Gastroesophageal sphincter (tissue), 4 donors: ENCODE measurements around the gene PDIA4. TPM values are rescaled to one million over a fixed set of nuclear protein-coding genes. Genes with fewer than 3 reads are reported as not detected.

Experiments
- ATAC-seq: fragments of 150-250 bp; one replicate; pipeline ENCODE4 v1.9.1; 2016; ENCODE audit warnings: mild to moderate bottlenecking, moderate library complexity
- H3K27ac ChIP-seq, 4 donors: fragments of 200-600 bp; sonication (generic) in 3 of 4; 1 replicate in 3 of 4; 2 replicates in 1 of 4; pipeline ENCODE4 v1.5.1; 2016 to 2019
- H3K27me3 ChIP-seq: fragments of 200-600 bp; sonication (generic); one replicate; pipeline ENCODE4 v1.5.1; 2019
- H3K36me3 ChIP-seq, 2 donors: fragments of 200-600 bp; sonication (generic); one replicate each; pipeline ENCODE4 v1.5.1; 2019; ENCODE audit warnings: control low read depth in 1 of 2
- H3K4me1 ChIP-seq, 3 donors: fragments of 200-600 bp; sonication (generic); 1 replicate in 2 of 3; 2 replicates in 1 of 3; pipeline ENCODE4 v1.5.1; 2016 to 2019; ENCODE audit warnings: control low read depth in 2 of 3
- H3K4me3 ChIP-seq, 2 donors: fragments of 200-600 bp; sonication (generic); one replicate each; pipeline ENCODE4 v1.5.1; 2019; ENCODE audit warnings: mild to moderate bottlenecking in 1 of 2, moderate library complexity in 1 of 2
- H3K9me3 ChIP-seq, 3 donors: fragments of 200-600 bp; sonication (generic); one replicate each; pipeline ENCODE4 v1.5.1; 2017 to 2019; ENCODE audit warnings: control low read depth in 2 of 3
- EP300 ChIP-seq: sonication (generic); formaldehyde crosslinking; IDR thresholded peaks from one replicate; pipeline ENCODE4 v1.6.1; 2017; ENCODE audit warnings: antibody characterized with exemption, mild to moderate bottlenecking
- POLR2A ChIP-seq, 2 donors: fragments of 450-650 bp; IDR thresholded peaks; one replicate each; pipeline ENCODE4 v1.6.1; 2017; ENCODE audit warnings: antibody characterized with exemption in 2 of 2, mild to moderate bottlenecking in 2 of 2, moderate library complexity in 1 of 2
- POLR2AphosphoS5 ChIP-seq: sonication (generic); formaldehyde crosslinking; IDR thresholded peaks from one replicate; pipeline ENCODE4 v1.6.1; 2017; ENCODE audit warnings: antibody characterized with exemption
- WGBS, 2 donors: methylation state at CpG; one replicate each; pipeline ENCODE4 v1.1.5; 2018; ENCODE audit warnings: low coverage in 1 of 2; 5-methylcytosine and 5-hydroxymethylcytosine counted together
- total RNA-seq, 4 donors: library from RNA; depleted of rRNA; stranded (reverse); fragments of >200 nt; gene quantifications; one replicate each; pipeline ENCODE4 v1.1.0, GENCODE V29; 2016
- TF ChIP-seq, protein P1 (sequence below), 4 experiments: fragments of 200-600 bp in 2 of 4; fragments of 450-650 bp in 2 of 4; sonication (generic) in 1 of 4; IDR thresholded peaks; one replicate each; pipeline ENCODE4 v1.5.1; 2017 to 2019; ENCODE audit warnings: antibody characterized with exemption in 4 of 4, mild to moderate bottlenecking in 2 of 4, moderate library complexity in 2 of 4

Gene PDIA4
- total RNA-seq, 4 donors from 2014 or later: 25.4 to 81.0 (median 46.5) TPM

DNA sequence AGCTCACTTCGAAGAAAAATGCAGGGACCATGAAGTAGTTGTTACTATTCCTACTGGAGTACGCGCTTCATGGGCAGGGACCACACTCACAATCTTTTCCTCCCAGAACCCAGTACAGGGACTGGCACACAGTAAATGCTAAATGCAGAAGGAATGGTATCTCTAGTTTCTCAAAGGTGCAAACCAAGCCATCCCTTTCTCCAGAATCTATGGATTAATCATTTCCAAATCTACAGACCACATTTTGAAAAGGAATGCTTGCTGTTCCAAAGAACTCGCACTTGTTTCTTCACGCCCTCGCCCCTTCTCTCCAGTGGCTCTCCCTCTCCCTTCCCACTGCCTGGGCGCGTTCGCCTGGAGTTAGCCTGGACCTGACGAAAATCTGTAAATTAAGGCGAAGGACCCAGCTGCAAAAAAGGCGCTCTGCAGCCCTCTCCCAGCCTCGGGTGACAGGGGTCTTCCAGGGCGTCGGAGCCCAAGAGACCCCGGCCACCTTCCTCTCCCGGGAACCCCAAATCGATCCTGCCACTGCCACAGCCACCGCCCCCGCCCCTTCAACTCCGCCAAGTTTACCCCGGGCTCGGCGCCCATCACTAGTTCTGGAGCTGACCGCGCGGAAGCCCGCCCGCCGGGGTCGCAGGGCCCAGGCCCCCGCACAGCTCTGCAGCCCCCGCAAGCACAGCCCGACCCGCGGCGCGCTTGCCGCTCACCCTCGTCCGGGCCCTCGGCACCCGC lies 527 bp downstream of the PDIA4 start:
- TF ChIP-seq EP300 (no peak), POLR2AphosphoS5 (no peak), POLR2A (IDR thresholded peaks at IDR 0.05) (no peak)
- TF ChIP-seq, protein P1, sequence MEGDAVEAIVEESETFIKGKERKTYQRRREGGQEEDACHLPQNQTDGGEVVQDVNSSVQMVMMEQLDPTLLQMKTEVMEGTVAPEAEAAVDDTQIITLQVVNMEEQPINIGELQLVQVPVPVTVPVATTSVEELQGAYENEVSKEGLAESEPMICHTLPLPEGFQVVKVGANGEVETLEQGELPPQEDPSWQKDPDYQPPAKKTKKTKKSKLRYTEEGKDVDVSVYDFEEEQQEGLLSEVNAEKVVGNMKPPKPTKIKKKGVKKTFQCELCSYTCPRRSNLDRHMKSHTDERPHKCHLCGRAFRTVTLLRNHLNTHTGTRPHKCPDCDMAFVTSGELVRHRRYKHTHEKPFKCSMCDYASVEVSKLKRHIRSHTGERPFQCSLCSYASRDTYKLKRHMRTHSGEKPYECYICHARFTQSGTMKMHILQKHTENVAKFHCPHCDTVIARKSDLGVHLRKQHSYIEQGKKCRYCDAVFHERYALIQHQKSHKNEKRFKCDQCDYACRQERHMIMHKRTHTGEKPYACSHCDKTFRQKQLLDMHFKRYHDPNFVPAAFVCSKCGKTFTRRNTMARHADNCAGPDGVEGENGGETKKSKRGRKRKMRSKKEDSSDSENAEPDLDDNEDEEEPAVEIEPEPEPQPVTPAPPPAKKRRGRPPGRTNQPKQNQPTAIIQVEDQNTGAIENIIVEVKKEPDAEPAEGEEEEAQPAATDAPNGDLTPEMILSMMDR (IDR thresholded peaks at IDR 0.05): no peak
- ATAC-seq: no peak
- H3K4me1 ChIP-seq: peaks cover 0 to 32% (median 12%) of the 10 kb centered on the region in 3 donors
- H3K4me3 ChIP-seq: peak overlapping the region; percentile 67 to 91
- no peaks in the 10 kb centered on the region for H3K27me3 ChIP-seq
- no peaks in the 10 kb centered on the region for H3K9me3 ChIP-seq
- H3K36me3 ChIP-seq: no peaks in the 10 kb centered on the region
- H3K27ac ChIP-seq: peak overlapping the region; percentile 68 to 96 (median 94)
- WGBS, 2 donors: 1 to 3% methylated on average over 6 to 14 of the region's 43 CpGs

DNA sequence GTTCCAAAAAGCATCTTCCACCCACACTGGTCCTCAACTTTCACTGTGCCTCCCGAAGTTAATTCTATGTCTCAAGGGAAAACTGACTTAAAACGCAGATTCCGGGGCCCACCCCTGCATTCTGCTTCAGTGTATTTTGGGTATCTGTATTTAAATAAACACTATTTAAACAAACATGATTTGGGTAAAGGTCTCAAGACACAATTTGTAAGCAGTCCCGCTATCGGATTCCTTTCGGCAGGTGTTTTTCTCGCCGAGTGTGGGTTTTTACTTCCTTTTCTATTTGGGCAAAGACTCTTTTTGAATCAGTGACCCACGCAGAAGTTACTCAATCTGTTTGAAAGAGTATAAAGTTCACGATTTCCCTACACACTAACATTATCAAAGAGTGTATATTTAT lies 1.2 kb downstream of the PDIA4 start:
- ATAC-seq: no peak
- Histone ChIP-seq H3K4me1 (peaks cover 0 to 32% (median 12%) of the 10 kb centered on the region in 3 donors), H3K27me3 (no peaks in the 10 kb centered on the region), H3K27ac (peak overlapping the region in 3 of 4 donors; percentile 93 to 96 (median 95)), H3K36me3 (no peaks in the 10 kb centered on the region), H3K9me3 (no peaks in the 10 kb centered on the region), H3K4me3 (peak overlapping the region in 1 of 2 donors; percentile 91)
- 26 to 33% methylated on average over 6 to 10 of the region's 10 CpGs for WGBS, 2 donors
- TF ChIP-seq EP300 (no peak), POLR2A (IDR thresholded peaks at IDR 0.05) (no peak), POLR2AphosphoS5 (no peak)
- TF ChIP-seq, protein P1 (IDR thresholded peaks at IDR 0.05): no peak

DNA sequence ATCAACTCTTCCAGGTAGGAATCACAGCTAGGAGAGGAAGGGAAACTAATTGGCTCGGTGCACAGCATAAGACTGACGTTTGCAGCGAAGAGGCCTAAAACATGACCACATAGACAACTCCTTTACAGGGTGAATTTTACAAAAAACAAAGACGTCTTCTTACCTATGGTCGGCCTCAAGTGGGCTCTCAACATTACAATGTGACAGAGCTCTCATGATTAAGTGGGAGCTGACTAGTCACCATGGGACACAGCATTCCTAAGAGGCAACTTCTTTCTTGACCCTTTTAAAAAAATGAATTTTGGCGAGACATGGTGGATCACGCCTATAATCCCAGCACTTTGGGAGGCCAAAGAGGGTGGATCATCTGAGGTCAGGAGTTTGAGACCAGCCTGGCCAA lies 4.6 kb downstream of the PDIA4 start:
- 75 to 78% methylated on average over 7 of the region's 7 CpGs for WGBS, 2 donors
- H3K4me1 ChIP-seq: peaks cover 0 to 21% (median 6%) of the 10 kb centered on the region in 3 donors

DNA sequence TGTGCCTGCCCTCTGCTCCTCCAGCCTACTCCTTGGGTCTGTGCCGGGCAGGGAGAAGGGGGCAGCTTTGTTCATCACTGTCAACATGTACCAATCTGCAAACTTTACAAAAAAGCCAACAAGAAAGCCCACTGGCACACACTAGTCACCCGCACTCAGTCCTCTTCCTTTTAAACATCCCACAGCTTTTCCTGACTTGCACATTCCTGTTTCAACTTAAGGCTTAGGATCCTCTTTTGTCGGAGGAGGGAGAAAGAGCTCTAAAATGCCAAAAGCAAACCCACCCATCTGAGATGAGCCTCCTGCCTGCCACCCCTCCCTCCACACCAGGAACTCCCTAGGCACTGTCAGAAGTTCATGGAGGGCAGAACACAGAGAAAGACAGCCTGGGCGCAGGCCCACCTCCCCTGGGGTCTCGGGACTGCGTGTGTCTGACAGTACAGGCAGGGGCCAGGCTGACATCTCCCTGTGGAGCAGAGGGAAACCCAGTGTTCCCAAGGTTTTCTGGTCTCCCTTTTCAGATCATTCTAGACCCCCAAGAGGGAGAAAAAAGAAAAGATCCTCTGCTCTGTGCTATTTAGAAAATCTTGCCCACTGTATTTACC lies 5.4 kb downstream of the PDIA4 start:
- no peak for ATAC-seq
- H3K27ac ChIP-seq: no peak overlapping the region
- peaks cover 0 to 30% of the 10 kb centered on the region in 2 donors for H3K36me3 ChIP-seq
- 75 to 79% methylated on average over 2 of the region's 6 CpGs for WGBS, 2 donors
- TF ChIP-seq, protein P1 (IDR thresholded peaks at IDR 0.05): no peak
- TF ChIP-seq POLR2AphosphoS5 (no peak), EP300 (no peak), POLR2A (IDR thresholded peaks at IDR 0.05) (no peak)
- peaks cover 0 to 21% (median 6%) of the 10 kb centered on the region in 3 donors for H3K4me1 ChIP-seq
- no peak overlapping the region for H3K4me3 ChIP-seq
- H3K27me3 ChIP-seq: no peaks in the 10 kb centered on the region
- H3K9me3 ChIP-seq: no peaks in the 10 kb centered on the region

More for the DNA sequence above, 4.6 kb downstream of the PDIA4 start:
- Histone ChIP-seq H3K27ac (no peak overlapping the region), H3K27me3 (no peaks in the 10 kb centered on the region), H3K9me3 (no peaks in the 10 kb centered on the region), H3K4me3 (no peak overlapping the region), H3K36me3 (peaks cover 0 to 22% of the 10 kb centered on the region in 2 donors)
- ATAC-seq: no peak
- TF ChIP-seq POLR2AphosphoS5 (no peak), EP300 (no peak), POLR2A (IDR thresholded peaks at IDR 0.05) (no peak)
- TF ChIP-seq, protein P1 (IDR thresholded peaks at IDR 0.05): no peak
